GM18505 (cell line): ENCODE results near the gene C2orf68.
"Not testable (repeated sequence)": the region's sequence is repeated elsewhere in the genome, so short reads cannot be mapped to it uniquely, and the experiment has no call there.

Source experiments
- ATAC-seq: cut with Tn5 transposase; IDR thresholded peaks from one replicate; pipeline ENCODE4 v1.9.1; 2021; ENCODE audit not compliant: unreplicated experiment
- POLR2A ChIP-seq: IDR thresholded peaks from 4 replicates; pipeline ENCODE4 v1.6.1; 2011; ENCODE audit warnings: borderline replicate concordance; ENCODE audit not compliant: insufficient read depth, insufficient read length; ENCODE audit errors: extremely low read depth

The C2orf68 gene

GRCh38 chr2:85615413-85615728 lies 3.5 kb upstream of the C2orf68 start:
- no peak for ATAC-seq
- no peak for TF ChIP-seq POLR2A

- not testable (repeated sequence) for ATAC-seq
These were observed 2.9 kb upstream of the C2orf68 start for GRCh38 chr2:85614757-85615156.

- ATAC-seq: no peak
These were observed 2.0 kb upstream of the C2orf68 start for GRCh38 chr2:85613717-85614515.

GRCh38 chr2:85611217-85611704 lies 605 bp downstream of the C2orf68 start:
- no peak for TF ChIP-seq POLR2A
- no peak for ATAC-seq

More at GRCh38 chr2:85613717-85614515, 2.0 kb upstream of the C2orf68 start:
- TF ChIP-seq POLR2A: no peak

- ATAC-seq: no peak
- no peak for TF ChIP-seq POLR2A
These were observed 4.3 kb downstream of the C2orf68 start for GRCh38 chr2:85607268-85608215.

- no peak for TF ChIP-seq POLR2A
- no peak for ATAC-seq
These were observed 5.8 kb downstream of the C2orf68 start for GRCh38 chr2:85606116-85606455.

GRCh38 chr2:85605406-85606115 lies 6.3 kb downstream of the C2orf68 start:
- ATAC-seq: no peak
- no peak for TF ChIP-seq POLR2A

GRCh38 chr2:85604568-85605339 lies 7.1 kb downstream of the C2orf68 start:
- TF ChIP-seq POLR2A: no peak
- no peak for ATAC-seq

GRCh38 chr2:85604133-85604444 lies 7.8 kb downstream of the C2orf68 start:
- ATAC-seq: not testable (repeated sequence)

- peak; percentile 95 for ATAC-seq
- peak; percentile 71 for TF ChIP-seq POLR2A
These were observed 9.2 kb downstream of the C2orf68 start, which contains the start of gene TMEM150A for GRCh38 chr2:85602476-85603234. TMEM150A (minus strand) TSS chr2:85602698; CDS start chr2:85601948, 750 bp downstream.

- peak; percentile 43 for ATAC-seq
- TF ChIP-seq POLR2A: no peak
These were observed 9.9 kb downstream of the C2orf68 start for GRCh38 chr2:85601771-85602475.
